ENCODE results near the gene DSG2. TPM values are rescaled to one million over a fixed set of nuclear protein-coding genes. Genes with fewer than 3 reads are reported as not detected.

Gene DSG2
- polyA plus RNA-seq, 3 donors, result not detected

- no peaks in the 10 kb centered on the region for H3K4me1 ChIP-seq (ENCODE audit: control insufficient read depth in 1 of 2, insufficient read depth in 2 of 2, low read length in 2 of 2)
- no peaks in the 10 kb centered on the region for H3K79me2 ChIP-seq (ENCODE audit: insufficient read depth, low read length)
- WGBS (ENCODE audit: insufficient coverage), result 95% methylated on average over 4 of the region's 4 CpGs
- Mint-ChIP-seq H3K9me3 (peaks cover 0 to 2% (median 0%) of the 10 kb centered on the region in 7 donors), H3K4me3 (no peak overlapping the region), H3K4me1 (no peaks in the 10 kb centered on the region), H3K27ac (no peak overlapping the region), H3K36me3 (no peaks in the 10 kb centered on the region), H3K27me3 (ENCODE audit: low read depth in 3 of 3) (no peaks in the 10 kb centered on the region)
- no peak overlapping the region for H3K9ac ChIP-seq (ENCODE audit: insufficient read depth, low read length, poor library complexity, severe bottlenecking)
- intact Hi-C loops (cut with micrococcal nuclease), result no loop called here
- no peak overlapping the region for H3K4me3 ChIP-seq (replicated peaks in 1 of 3; ENCODE audit: low read depth in 2 of 3, low read length in 3 of 3)
- TF ChIP-seq, protein P1, sequence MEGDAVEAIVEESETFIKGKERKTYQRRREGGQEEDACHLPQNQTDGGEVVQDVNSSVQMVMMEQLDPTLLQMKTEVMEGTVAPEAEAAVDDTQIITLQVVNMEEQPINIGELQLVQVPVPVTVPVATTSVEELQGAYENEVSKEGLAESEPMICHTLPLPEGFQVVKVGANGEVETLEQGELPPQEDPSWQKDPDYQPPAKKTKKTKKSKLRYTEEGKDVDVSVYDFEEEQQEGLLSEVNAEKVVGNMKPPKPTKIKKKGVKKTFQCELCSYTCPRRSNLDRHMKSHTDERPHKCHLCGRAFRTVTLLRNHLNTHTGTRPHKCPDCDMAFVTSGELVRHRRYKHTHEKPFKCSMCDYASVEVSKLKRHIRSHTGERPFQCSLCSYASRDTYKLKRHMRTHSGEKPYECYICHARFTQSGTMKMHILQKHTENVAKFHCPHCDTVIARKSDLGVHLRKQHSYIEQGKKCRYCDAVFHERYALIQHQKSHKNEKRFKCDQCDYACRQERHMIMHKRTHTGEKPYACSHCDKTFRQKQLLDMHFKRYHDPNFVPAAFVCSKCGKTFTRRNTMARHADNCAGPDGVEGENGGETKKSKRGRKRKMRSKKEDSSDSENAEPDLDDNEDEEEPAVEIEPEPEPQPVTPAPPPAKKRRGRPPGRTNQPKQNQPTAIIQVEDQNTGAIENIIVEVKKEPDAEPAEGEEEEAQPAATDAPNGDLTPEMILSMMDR (IDR thresholded peaks at IDR 0.05), result no peak
- DNase-seq, result no peak
- no peaks in the 10 kb centered on the region for H3K36me3 ChIP-seq (replicated peaks in 1 of 2; ENCODE audit: control insufficient read depth in 1 of 2, insufficient read depth in 2 of 2, low read length in 2 of 2)
- no peak overlapping the region for H3K4me2 ChIP-seq (replicated peaks; ENCODE audit: extremely low read depth, low read length, poor library complexity, severe bottlenecking)
- H2AFZ ChIP-seq (ENCODE audit: insufficient read depth, low read depth, low read length, poor library complexity, severe bottlenecking), result no peak overlapping the region
- no peaks in the 10 kb centered on the region for H3K27me3 ChIP-seq (ENCODE audit: control insufficient read depth in 2 of 2, insufficient read depth in 2 of 2, low read length in 2 of 2)
- H3K9me3 ChIP-seq (replicated peaks in 1 of 2; ENCODE audit: control insufficient read depth in 1 of 2, insufficient read depth in 1 of 2, low read length in 2 of 2), result no peaks in the 10 kb centered on the region
- H4K20me1 ChIP-seq (ENCODE audit: insufficient read depth, low read length), result no peaks in the 10 kb centered on the region
- no peak overlapping the region for H3K27ac ChIP-seq (ENCODE audit: low read depth in 1 of 2, low read length in 2 of 2)
Observed at GRCh38 chr18:31578126-31578525, 80.1 kb downstream of the DSG2 start.

- H3K4me3 ChIP-seq (replicated peaks in 1 of 3; ENCODE audit: low read depth in 2 of 3, low read length in 3 of 3), result no peak overlapping the region
- Mint-ChIP-seq H3K9me3 (peaks cover 0 to 2% (median 0%) of the 10 kb centered on the region in 7 donors), H3K4me1 (no peaks in the 10 kb centered on the region), H3K27ac (no peak overlapping the region), H3K4me3 (no peak overlapping the region), H3K36me3 (no peaks in the 10 kb centered on the region), H3K27me3 (ENCODE audit: low read depth in 3 of 3) (no peaks in the 10 kb centered on the region)
- no peaks in the 10 kb centered on the region for H3K79me2 ChIP-seq (ENCODE audit: insufficient read depth, low read length)
- H3K27ac ChIP-seq (ENCODE audit: low read depth in 1 of 2, low read length in 2 of 2), result no peak overlapping the region
- no peak overlapping the region for H3K4me2 ChIP-seq (replicated peaks; ENCODE audit: extremely low read depth, low read length, poor library complexity, severe bottlenecking)
- no peak overlapping the region for H3K9ac ChIP-seq (ENCODE audit: insufficient read depth, low read length, poor library complexity, severe bottlenecking)
- 92% methylated on average over 2 of the region's 2 CpGs for WGBS (ENCODE audit: insufficient coverage)
- H3K36me3 ChIP-seq (replicated peaks in 1 of 2; ENCODE audit: control insufficient read depth in 1 of 2, insufficient read depth in 2 of 2, low read length in 2 of 2), result no peaks in the 10 kb centered on the region
- DNase-seq, result no peak
- H3K9me3 ChIP-seq (replicated peaks in 1 of 2; ENCODE audit: control insufficient read depth in 1 of 2, insufficient read depth in 1 of 2, low read length in 2 of 2), result no peaks in the 10 kb centered on the region
- no peak overlapping the region for H2AFZ ChIP-seq (ENCODE audit: insufficient read depth, low read depth, low read length, poor library complexity, severe bottlenecking)
- no peaks in the 10 kb centered on the region for H3K4me1 ChIP-seq (ENCODE audit: control insufficient read depth in 1 of 2, insufficient read depth in 2 of 2, low read length in 2 of 2)
- no peaks in the 10 kb centered on the region for H3K27me3 ChIP-seq (ENCODE audit: control insufficient read depth in 2 of 2, insufficient read depth in 2 of 2, low read length in 2 of 2)
- no peaks in the 10 kb centered on the region for H4K20me1 ChIP-seq (ENCODE audit: insufficient read depth, low read length)
- intact Hi-C loops (cut with micrococcal nuclease), result no loop called here
- TF ChIP-seq, protein P1 (IDR thresholded peaks at IDR 0.05), result no peak
Observed at GRCh38 chr18:31579375-31579774, 81.4 kb downstream of the DSG2 start.

All from CD14-positive monocyte (primary cell).